Colonic mucosa (tissue), 4 donors: ENCODE measurements around the gene KCNJ4. TPM values are rescaled to one million over a fixed set of nuclear protein-coding genes. Genes with fewer than 3 reads are reported as not detected.

Source experiments
- DNase-seq: peaks from one replicate; pipeline ENCODE4 v3.0.0-alpha.2; 2020
- H3K27ac ChIP-seq: fragments of 200-600 bp; one replicate; pipeline ENCODE4 v1.8.0; 2021
- H3K27me3 ChIP-seq: fragments of 200-600 bp; one replicate; pipeline ENCODE4 v1.8.0; 2021
- H3K36me3 ChIP-seq: fragments of 200-600 bp; one replicate; pipeline ENCODE4 v1.8.0; 2021
- H3K4me1 ChIP-seq: fragments of 200-600 bp; one replicate; pipeline ENCODE4 v1.8.0; 2021; ENCODE audit warnings: mild to moderate bottlenecking
- H3K4me3 ChIP-seq: fragments of 200-600 bp; one replicate; pipeline ENCODE4 v1.8.0; 2021
- H3K9ac ChIP-seq, 2 donors: one replicate each; pipeline ENCODE4 v1.7.0; 2013; ENCODE audit warnings: control low read depth in 2 of 2, low read depth in 2 of 2, low read length in 2 of 2
- H3K9me3 ChIP-seq: fragments of 200-600 bp; one replicate; pipeline ENCODE4 v1.8.0; 2021
- intact Hi-C: fragments of 100-400 bp; cut with DNase I; formaldehyde crosslinking; loops from one replicate; pipeline ENCODE4 v1.14.1; 2022
- total RNA-seq, 2 donors: library from RNA; stranded (reverse); fragmentation: NEBNext Ultra II Directional in 1 of 2; extraction: Animal tissue kit (Norgen Biotek cat#: 25700) in 1 of 2; gene quantifications; one replicate each; pipeline ENCODE4 v1.2.1, GENCODE V29; 2021
- TF ChIP-seq, protein P1 (sequence below): fragments of 200-600 bp; IDR thresholded peaks from one replicate; pipeline ENCODE4 v1.8.0; 2022; ENCODE audit warnings: antibody characterized with exemption, mild to moderate bottlenecking
- donor health status: healthy.
- donor health status: DM: no; HTN: no; CAD: no.
- donor health status: DM: no; HTN: no; CAD: no.

KCNJ4 gene
- total RNA-seq, 2 donors from 2014 or later = not detected

DNA sequence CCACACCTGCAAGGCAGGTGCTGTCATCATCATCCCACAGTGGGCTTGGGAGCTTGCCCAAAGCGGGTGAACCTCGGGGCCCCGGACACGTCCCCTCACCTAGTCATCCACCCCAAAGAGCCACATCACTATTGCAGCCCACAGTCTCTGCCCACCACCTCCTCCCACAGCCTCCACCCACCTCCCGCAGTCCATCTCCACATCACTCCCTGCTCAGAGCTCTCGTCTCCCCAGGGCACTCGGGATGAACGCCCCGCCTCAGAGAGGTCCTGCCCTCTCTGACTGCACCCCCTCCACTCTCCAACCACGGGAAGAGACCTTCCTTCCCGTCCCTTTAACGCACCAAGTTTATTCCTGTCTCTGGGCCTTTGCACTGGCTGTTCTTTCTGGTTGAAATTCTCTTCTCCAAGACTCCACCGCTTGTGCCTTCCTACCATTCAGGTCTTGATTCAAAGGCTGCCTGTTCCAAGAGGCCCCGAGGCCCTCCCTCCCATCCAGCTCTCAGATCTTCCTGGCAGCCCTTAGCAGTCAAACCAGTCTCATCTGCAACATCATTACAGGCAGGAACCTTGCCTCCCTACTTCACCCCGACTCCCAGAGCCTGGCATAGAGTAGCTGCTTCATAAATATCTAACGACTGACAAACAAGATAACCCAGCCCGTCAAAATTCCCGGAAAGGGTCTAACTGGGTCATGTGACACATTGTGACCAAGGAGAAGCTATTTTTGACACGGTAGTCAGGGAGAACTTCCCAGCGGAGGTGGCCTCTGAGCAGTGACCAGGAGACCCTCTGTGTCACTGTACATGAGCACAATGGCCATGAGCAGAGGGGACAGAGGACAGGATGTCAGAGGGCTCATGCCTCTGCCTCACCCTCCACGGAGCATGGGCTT is 11.1 kb downstream of the KCNJ4 start:
- H3K4me3 ChIP-seq = no peak overlapping the region
- intact Hi-C loops = no loop called here
- no peaks in the 10 kb centered on the region for H3K27me3 ChIP-seq
- no peaks in the 10 kb centered on the region for H3K36me3 ChIP-seq
- TF ChIP-seq, protein P1, sequence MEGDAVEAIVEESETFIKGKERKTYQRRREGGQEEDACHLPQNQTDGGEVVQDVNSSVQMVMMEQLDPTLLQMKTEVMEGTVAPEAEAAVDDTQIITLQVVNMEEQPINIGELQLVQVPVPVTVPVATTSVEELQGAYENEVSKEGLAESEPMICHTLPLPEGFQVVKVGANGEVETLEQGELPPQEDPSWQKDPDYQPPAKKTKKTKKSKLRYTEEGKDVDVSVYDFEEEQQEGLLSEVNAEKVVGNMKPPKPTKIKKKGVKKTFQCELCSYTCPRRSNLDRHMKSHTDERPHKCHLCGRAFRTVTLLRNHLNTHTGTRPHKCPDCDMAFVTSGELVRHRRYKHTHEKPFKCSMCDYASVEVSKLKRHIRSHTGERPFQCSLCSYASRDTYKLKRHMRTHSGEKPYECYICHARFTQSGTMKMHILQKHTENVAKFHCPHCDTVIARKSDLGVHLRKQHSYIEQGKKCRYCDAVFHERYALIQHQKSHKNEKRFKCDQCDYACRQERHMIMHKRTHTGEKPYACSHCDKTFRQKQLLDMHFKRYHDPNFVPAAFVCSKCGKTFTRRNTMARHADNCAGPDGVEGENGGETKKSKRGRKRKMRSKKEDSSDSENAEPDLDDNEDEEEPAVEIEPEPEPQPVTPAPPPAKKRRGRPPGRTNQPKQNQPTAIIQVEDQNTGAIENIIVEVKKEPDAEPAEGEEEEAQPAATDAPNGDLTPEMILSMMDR = no peak
- no peaks in the 10 kb centered on the region for H3K9me3 ChIP-seq
- no peaks in the 10 kb centered on the region for H3K4me1 ChIP-seq
- DNase-seq = no peak
- no peak overlapping the region for H3K9ac ChIP-seq
- no peak overlapping the region for H3K27ac ChIP-seq

DNA sequence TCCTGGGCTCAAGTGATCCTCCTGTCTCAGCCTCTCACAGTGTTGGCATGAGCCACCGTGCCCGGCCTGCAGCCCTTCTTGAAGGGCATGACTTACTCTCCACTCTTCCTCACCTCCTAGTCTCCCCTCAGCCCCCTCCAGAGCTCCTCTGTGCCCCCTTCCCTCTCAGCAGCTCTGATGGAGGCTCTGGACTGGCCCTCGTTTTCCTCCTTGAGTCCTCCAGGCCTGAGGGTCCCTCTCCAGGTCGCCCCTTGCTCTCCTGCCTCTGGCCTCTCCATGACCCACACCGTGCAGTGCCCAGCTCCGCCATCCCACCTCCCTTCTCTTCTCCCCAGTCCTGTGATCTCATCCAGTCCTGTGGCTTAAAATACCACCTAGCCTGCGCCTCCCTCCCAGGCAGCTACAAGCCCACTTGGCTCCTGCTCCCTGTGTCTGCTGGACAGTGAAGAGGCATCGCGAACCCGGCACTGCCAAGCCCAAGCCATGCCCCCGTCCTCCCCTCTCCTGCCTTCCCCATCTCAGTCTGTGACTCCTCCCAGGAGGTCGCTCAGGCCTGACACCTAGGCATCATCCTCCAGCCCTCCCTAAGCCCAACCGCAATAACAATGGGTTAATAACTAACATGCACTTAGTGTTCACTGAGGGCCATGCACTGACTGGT is 11.9 kb downstream of the KCNJ4 start:
- H3K4me3 ChIP-seq = no peak overlapping the region
- H3K4me1 ChIP-seq = no peaks in the 10 kb centered on the region
- H3K9ac ChIP-seq = no peak overlapping the region
- no peak overlapping the region for H3K27ac ChIP-seq
- TF ChIP-seq, protein P1 = no peak
- H3K27me3 ChIP-seq = no peaks in the 10 kb centered on the region
- intact Hi-C loops = no loop called here
- DNase-seq = no peak
- H3K36me3 ChIP-seq = no peaks in the 10 kb centered on the region
- H3K9me3 ChIP-seq = no peaks in the 10 kb centered on the region

DNA sequence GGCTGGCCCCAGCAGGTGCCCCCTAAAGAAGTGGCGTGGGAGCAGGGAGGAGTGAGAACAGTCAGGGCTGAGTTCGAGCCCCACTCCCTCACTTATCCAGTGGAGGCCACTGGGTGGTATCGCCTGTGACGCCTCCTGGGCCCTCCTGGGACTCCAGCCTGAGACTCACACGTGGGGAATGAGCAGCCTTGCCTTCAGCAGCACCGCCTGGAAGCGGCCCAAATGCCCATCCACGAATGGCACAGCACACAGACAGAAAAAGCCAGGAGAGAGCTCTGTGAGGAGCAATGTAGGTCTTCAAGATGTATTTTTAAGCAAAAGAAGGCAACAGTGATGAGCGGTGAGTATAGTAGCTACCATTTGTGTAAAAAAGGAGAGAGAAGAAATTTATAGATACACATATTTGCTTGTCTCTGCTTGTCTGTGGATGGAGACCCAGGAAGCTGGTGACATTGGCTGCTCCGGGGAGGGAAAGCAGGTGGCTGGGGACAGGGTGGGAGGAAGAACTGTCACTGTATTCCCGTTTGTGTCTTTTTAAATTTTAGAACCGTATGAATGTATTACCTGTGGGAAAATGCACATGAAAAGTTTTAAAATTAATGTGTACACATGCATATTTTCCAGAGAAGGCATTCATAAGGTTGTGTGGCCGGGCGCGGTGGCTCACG is 13.2 kb downstream of the KCNJ4 start:
- Histone ChIP-seq H3K36me3 (no peaks in the 10 kb centered on the region), H3K9me3 (no peaks in the 10 kb centered on the region), H3K4me1 (no peaks in the 10 kb centered on the region), H3K4me3 (no peak overlapping the region), H3K27me3 (no peaks in the 10 kb centered on the region), H3K27ac (no peak overlapping the region), H3K9ac (no peak overlapping the region)
- intact Hi-C loops = no loop called here
- DNase-seq = no peak
- TF ChIP-seq, protein P1 = no peak

DNA sequence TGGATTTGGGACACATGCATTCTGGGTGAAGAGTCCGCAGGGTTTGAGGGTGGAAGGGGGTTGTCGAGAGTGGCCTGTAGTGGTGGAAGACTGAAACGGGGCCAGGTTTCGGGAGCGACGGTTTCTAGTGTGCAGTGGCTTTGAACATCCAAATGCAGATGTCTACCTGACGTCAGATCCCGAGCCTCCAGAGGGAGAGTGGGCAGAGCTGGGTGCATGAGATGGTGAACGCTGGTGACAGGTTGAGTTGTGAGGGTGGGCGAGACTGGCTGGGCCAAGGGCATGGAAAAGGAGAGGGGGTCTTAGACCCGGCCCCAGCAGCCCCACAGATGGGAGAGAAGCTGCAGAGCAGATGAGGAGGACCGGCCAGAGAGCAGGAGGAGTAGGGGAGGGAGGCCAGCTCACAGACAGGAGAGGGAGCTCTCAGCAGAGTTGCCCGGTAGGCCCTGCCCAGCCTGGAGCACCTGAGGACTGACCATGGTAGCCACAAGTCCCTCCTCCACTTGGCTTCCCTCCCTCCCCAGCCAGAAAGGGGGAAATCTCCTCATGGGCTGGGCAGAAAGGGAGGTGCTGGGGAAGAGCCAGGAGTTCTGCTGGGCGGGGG is 14.2 kb downstream of the KCNJ4 start:
- no peaks in the 10 kb centered on the region for H3K4me1 ChIP-seq
- no peak for DNase-seq
- no peaks in the 10 kb centered on the region for H3K9me3 ChIP-seq
- no peak overlapping the region for H3K27ac ChIP-seq
- intact Hi-C loops = no loop called here
- no peaks in the 10 kb centered on the region for H3K36me3 ChIP-seq
- no peak overlapping the region for H3K4me3 ChIP-seq
- H3K9ac ChIP-seq = no peak overlapping the region
- no peaks in the 10 kb centered on the region for H3K27me3 ChIP-seq
- TF ChIP-seq, protein P1 = no peak

DNA sequence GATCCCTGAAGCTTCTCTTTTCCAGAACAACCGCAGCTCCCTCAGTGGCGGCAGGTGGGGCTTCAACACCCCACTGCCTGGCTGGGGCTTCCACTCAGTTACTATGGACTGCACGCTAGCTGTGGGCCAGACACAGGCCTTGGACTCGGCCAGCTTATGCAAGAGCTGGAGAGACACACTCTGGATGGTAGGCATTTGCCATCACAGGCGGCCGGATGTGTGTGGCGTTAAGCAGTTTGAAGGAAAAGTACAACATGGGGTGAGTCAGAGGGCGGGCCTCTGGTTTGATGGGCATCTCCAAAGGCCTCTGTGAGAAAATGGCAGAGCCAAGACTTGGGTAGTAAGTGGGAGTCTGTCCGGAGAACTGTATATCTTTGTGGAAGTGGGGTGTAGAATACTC is 17.6 kb downstream of the KCNJ4 start:
- intact Hi-C loops = no loop called here
- TF ChIP-seq, protein P1 = no peak
- Histone ChIP-seq H3K4me1 (no peaks in the 10 kb centered on the region), H3K9ac (no peak overlapping the region), H3K27me3 (no peaks in the 10 kb centered on the region), H3K9me3 (no peaks in the 10 kb centered on the region), H3K4me3 (no peak overlapping the region), H3K36me3 (no peaks in the 10 kb centered on the region), H3K27ac (no peak overlapping the region)
- DNase-seq = no peak
